Rectal smooth muscle tissue (tissue), 1 donor: ENCODE data around the gene MORC3.
"Not testable (repeated sequence)": the region's sequence is repeated elsewhere in the genome, so short reads cannot be mapped to it uniquely, and the experiment has no call there.

Experiments
- H3K27ac ChIP-seq: one replicate; pipeline ENCODE4 v1.7.0; 2013; ENCODE audit warnings: low read depth, low read length, inconsistent platforms
- H3K27me3 ChIP-seq: one replicate; pipeline ENCODE4 v1.7.0; 2013; ENCODE audit warnings: low read length; ENCODE audit not compliant: control insufficient read depth, insufficient read depth
- H3K36me3 ChIP-seq: one replicate; pipeline ENCODE4 v1.7.0; 2013; ENCODE audit warnings: low read length; ENCODE audit not compliant: control insufficient read depth, insufficient read depth
- H3K4me1 ChIP-seq: one replicate; pipeline ENCODE4 v1.7.0; 2013; ENCODE audit warnings: low read length; ENCODE audit not compliant: control insufficient read depth, insufficient read depth
- H3K4me3 ChIP-seq: one replicate; pipeline ENCODE4 v1.7.0; 2013; ENCODE audit warnings: low read length
- H3K9ac ChIP-seq: one replicate; pipeline ENCODE4 v1.7.0; 2013; ENCODE audit warnings: low read length

The MORC3 gene

DNA sequence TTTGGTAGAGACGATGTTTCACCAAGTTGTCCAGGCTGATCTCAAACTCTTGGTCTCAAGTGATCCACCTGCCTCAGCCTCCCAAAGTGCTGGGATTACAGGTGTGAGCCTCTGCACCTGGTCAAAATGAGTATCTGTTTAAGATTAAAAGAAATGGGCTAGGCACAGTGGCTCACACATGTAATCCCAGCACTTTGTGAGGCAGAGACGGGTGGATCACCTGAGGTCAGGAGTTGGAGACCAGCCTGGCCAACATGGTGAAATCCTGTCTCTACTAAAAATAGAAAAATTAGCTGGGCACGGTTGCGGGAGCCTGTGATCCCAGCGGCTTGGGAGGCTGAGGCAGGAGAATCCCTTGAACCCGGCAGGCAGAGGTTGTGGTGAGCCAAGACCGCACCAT is 22.6 kb downstream of the MORC3 start:
- H3K4me1 ChIP-seq, H3K4me3 ChIP-seq, H3K27ac ChIP-seq, H3K27me3 ChIP-seq, H3K9ac ChIP-seq: not testable (repeated sequence)
- peaks cover 30% of the 10 kb centered on the region for H3K36me3 ChIP-seq

DNA sequence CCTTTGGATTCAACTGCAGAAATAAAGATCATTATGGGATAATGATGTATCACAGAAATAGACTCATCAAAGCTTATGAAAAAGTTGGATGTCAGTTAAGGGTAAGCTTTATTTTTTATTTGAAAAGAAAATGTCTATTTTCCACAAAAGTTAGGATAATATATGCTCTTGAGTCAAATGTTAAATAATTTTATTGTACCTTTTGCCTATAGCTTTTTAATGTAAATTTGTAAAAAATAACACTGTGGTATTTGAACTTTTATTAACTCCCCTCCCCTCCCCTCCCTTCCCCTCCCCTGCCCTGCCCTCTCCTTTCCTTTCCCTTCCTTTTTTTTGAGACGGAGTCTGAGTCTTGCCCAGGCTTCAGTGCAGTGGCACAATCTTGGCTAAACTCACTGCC is 24.9 kb downstream of the MORC3 start:
- Histone ChIP-seq H3K36me3 (peaks cover 25% of the 10 kb centered on the region), H3K27ac (no peak overlapping the region)

DNA sequence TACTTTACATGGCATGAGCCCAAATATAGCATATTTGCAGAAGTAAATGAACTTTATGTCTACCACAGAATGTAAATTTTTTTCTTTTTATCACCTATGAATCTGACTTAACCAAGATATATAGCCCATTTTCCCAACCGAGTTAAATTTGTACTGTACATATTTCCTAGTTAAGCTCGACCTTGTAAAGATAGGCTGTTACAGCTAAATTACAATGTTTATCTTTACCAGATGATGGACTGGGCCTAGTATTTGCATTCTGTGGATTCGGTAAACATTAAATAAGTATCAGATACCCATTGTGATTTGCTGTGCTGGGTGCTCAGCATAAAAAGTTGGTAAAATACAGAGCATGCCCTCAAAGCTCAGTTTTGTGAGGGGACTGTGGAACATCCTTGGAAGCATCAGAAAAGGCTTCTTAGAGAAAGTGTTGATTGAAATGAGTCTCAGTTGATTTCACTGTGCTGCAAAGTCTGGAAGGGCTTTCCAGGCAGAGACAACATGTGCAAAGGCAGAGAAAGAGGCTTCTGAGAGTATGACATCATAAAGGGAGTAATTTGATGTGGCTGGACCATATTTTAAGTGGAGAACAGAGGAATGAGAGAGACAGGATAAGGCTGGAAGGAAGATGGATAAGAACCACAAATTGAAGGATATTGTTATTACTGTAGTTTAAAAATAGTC is 27.4 kb downstream of the MORC3 start:
- Histone ChIP-seq H3K36me3 (peaks cover 25% of the 10 kb centered on the region), H3K27ac (no peak overlapping the region), H3K9ac (no peak overlapping the region), H3K4me3 (no peak overlapping the region), H3K4me1 (no peaks in the 10 kb centered on the region), H3K27me3 (no peaks in the 10 kb centered on the region)

More for the DNA sequence above, 24.9 kb downstream of the MORC3 start:
- no peaks in the 10 kb centered on the region for H3K4me1 ChIP-seq
- no peak overlapping the region for H3K9ac ChIP-seq
- H3K4me3 ChIP-seq: no peak overlapping the region
- no peaks in the 10 kb centered on the region for H3K27me3 ChIP-seq

DNA sequence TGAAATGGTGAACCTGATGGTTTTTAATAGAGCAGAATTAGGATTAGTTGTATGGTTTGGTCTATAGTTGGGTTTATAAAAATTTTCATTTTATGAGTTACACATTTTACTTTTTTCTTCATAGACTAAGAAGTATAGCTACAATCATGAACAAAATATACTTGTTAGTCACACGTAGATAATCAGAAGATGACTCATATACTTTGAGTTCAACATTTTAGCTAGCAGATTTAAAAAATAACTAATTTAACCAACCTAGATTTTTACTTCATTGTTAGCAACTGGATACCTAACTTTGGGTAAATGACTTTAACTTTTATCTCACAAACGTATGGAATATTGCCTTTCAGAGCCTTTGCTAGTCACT is 27.9 kb downstream of the MORC3 start:
- Histone ChIP-seq H3K27me3 (no peaks in the 10 kb centered on the region), H3K36me3 (peaks cover 28% of the 10 kb centered on the region), H3K27ac (no peak overlapping the region), H3K9ac (no peak overlapping the region), H3K4me3 (no peak overlapping the region), H3K4me1 (no peaks in the 10 kb centered on the region)

DNA sequence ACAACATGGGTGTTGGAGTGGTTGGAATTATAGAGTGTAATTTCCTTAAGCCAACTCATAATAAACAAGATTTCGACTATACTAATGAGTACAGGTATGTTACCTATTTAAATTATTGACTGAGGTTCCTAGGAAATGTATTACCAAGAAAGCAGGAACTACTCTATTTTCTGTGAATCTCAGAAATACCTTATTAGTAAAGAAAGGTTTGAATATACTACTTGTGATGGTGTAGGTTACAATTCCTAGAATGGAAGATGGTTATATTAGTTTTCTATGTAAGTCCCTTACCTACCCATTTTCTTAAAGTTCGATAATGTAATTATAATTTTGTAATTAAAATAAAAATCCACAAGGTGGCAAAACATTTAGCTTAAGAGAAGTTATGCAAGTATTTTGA is 29.3 kb downstream of the MORC3 start:
- Histone ChIP-seq H3K27me3 (no peaks in the 10 kb centered on the region), H3K36me3 (peaks cover 25% of the 10 kb centered on the region), H3K4me1 (no peaks in the 10 kb centered on the region), H3K9ac (no peak overlapping the region), H3K27ac (no peak overlapping the region), H3K4me3 (no peak overlapping the region)

DNA sequence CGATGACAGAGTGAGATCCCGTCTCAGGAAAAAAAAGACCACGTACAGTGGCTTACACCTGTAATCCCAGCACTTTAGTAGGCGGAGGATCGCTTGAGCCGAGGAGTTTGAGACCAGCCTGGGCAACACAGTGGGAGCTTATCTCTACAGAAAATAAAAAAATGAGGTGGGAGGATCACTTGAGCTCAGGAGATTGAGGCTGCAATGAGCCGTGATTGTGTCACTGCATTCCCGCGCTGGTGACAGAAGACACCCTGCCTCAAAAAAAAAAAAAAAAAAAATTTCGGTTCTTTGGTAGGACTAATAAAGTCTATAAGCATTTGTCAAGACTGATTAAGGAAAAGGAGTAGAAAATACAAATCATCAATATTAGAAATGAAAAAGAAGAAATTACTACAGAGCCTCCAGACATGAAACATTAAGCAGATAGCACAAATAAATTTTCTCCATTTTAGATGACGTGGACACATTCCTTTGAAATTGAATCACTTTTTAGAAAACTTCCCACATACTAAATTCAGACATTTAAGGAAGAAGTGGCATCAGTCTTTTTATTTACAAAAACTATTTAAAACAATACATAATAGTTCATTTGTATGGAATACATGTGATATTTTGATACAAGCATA is 30.4 kb downstream of the MORC3 start:
- no peaks in the 10 kb centered on the region for H3K4me1 ChIP-seq
- no peak overlapping the region for H3K9ac ChIP-seq
- H3K36me3 ChIP-seq: peaks cover 29% of the 10 kb centered on the region
- no peaks in the 10 kb centered on the region for H3K27me3 ChIP-seq
- H3K4me3 ChIP-seq: no peak overlapping the region
- H3K27ac ChIP-seq: no peak overlapping the region

DNA sequence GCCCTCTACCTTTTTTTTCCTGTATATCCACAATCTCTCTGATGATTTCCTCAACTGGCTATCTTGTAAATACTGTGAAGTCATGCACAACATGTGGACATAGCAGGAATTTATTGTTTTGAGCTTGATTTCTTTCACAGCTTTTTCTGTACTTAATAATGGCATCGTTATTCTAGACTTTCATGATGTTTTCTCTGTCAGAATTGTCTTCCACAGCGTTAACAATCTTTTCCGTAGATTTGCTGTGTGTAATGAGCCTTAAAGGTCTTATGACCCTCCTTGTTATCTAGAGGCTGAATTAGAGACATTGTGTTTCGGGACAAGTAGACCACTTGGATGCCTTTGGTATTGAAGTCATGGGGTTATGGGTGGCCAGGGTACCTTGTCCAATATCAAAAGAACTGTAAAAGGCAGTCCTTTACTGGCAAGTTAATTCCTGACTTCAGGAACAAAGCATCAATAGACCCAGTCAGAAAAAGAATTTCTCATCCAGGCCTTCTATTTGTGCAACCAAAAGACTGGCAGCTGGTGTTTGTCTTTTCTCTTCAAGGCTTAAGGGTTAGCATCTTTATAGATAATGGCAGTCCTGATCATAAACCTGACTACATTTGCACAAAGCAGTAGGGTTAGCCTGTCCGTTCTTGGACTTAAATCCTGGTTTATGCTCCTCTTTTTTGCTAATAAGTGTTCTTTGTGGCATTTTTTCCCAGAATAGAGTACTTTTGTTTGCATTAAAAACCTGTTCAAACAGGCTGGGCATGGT is 35.1 kb downstream of the MORC3 start:
- no peak overlapping the region for H3K9ac ChIP-seq
- no peak overlapping the region for H3K27ac ChIP-seq
- no peaks in the 10 kb centered on the region for H3K4me1 ChIP-seq
- peaks cover 11% of the 10 kb centered on the region for H3K36me3 ChIP-seq
- H3K27me3 ChIP-seq: no peaks in the 10 kb centered on the region
- H3K4me3 ChIP-seq: no peak overlapping the region

DNA sequence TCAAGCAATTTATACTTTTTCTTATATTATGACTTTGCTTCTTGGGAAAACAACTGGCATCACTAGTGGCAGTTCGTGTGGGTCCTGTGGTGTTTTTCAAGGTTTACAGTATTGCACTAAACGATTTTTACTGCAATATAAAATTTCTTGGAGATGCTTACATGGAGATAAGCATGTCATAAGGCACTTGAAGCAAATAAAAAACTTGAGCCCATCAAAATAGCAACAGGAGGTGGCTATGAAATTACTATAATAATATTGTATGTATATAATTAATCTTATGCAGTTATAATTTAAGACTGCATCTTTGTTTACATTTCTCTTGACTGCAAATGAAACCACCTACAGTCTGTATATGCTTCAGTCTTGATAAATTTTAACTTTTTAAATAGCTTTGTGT is 35.9 kb downstream of the MORC3 start:
- Histone ChIP-seq H3K4me3 (no peak overlapping the region), H3K4me1 (no peaks in the 10 kb centered on the region), H3K27ac (no peak overlapping the region), H3K36me3 (peaks cover 15% of the 10 kb centered on the region), H3K27me3 (no peaks in the 10 kb centered on the region), H3K9ac (no peak overlapping the region)

DNA sequence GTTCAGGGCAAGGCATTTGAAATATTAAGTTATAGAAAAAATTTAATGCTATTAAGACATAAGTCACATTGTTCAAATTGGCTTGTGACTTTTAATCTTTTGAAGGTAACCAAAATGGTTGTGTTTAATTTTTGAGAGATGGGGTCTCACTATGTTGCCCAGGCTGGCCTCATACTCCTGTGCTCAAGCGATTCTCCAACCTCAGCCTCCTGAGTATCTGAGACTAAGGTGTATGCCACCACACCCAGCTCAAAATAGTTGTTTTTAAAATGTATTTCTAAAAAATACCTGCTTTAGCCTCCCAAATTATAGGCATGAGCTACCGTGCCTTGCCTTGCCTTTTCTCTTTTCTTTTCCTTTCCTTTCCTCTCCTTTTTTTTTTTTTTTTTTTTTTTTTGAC is 39.2 kb downstream of the MORC3 start:
- Histone ChIP-seq H3K36me3 (peaks cover 17% of the 10 kb centered on the region), H3K9ac (no peak overlapping the region), H3K27me3 (no peaks in the 10 kb centered on the region)

DNA sequence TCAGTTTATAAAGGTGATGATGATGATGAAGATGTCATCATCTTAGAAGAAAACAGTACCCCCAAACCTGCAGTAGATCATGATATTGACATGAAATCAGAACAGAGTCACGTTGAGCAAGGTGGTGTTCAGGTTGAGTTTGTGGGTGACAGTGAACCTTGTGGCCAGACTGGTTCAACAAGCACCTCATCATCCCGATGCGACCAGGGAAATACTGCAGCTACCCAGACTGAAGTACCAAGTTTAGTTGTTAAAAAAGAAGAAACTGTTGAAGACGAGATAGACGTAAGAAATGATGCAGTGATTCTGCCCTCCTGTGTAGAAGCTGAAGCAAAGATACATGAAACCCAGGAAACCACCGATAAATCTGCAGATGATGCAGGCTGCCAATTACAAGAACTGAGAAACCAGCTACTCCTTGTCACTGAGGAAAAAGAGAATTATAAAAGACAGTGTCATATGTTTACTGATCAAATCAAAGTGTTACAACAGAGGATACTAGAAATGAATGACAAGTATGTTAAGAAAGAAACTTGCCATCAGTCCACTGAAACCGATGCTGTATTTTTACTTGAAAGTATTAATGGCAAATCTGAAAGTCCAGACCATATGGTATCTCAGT is 49.2 kb downstream of the MORC3 start:
- H3K27me3 ChIP-seq: no peaks in the 10 kb centered on the region
- H3K4me3 ChIP-seq: no peak overlapping the region
- H3K9ac ChIP-seq: no peak overlapping the region
- H3K27ac ChIP-seq: no peak overlapping the region
- H3K36me3 ChIP-seq: peaks cover 37% of the 10 kb centered on the region
- no peaks in the 10 kb centered on the region for H3K4me1 ChIP-seq

More for the DNA sequence above, 39.2 kb downstream of the MORC3 start:
- Histone ChIP-seq H3K4me3 (no peak overlapping the region), H3K27ac (no peak overlapping the region), H3K4me1 (no peaks in the 10 kb centered on the region)

DNA sequence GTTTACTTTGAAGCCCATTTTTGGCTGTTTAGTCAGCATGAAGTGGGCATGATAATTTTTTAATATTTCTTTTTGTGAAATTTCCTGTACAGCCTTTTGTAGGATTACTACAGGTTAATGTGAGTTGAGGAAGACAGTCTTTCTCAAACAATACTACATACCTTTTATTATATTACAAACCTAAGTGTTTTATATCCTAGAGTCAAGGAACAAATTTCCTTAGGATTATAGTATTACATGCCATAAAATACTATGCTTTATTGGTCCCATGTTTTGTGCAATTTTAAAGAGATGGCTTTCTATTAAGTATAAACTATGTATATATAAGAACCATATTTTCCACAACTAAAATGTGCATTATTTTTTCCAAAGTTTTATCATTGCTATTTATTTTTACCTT is 56.0 kb downstream of the MORC3 start:
- Histone ChIP-seq H3K4me1 (no peaks in the 10 kb centered on the region), H3K36me3 (peaks cover 12% of the 10 kb centered on the region), H3K27me3 (no peaks in the 10 kb centered on the region), H3K9ac (no peak overlapping the region), H3K27ac (no peak overlapping the region), H3K4me3 (no peak overlapping the region)

DNA sequence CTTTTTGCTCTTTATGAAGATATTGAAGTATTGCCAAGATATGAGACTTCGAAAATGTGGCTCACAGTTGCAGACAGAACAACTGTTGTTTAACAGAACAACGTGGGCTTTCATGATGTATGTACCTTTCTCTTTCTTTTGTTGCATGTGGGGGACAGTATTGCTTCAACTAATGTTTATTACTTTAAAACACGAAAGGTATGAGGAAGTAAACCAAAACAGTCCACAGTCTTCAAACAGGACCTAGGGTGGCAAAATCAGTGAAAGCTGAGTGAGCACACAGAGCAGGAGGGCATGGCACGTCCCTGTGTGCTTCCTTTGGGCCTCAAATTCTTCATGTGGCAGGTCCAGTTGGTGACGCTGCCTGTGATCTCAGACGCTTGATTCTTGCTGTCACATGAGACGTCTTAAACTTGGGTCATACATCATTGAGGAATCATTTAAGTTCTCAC is 57.4 kb downstream of the MORC3 start:
- no peak overlapping the region for H3K27ac ChIP-seq
- H3K27me3 ChIP-seq: no peaks in the 10 kb centered on the region
- H3K36me3 ChIP-seq: peaks cover 10% of the 10 kb centered on the region
- H3K4me1 ChIP-seq: no peaks in the 10 kb centered on the region
- no peak overlapping the region for H3K4me3 ChIP-seq
- H3K9ac ChIP-seq: no peak overlapping the region
